ENCODE results near the gene ASTN1. TPM values are rescaled to one million over a fixed set of nuclear protein-coding genes. Genes with fewer than 3 reads are reported as not detected.

The ASTN1 gene
- total RNA-seq, 1 experiment from 2014 or later = not detected

- no peak overlapping the region for H3K9ac ChIP-seq (ENCODE audit: low read length)
- H3K36me3 ChIP-seq (ENCODE audit: low read depth, low read length) = no peaks in the 10 kb centered on the region
- POLR2A ChIA-PET (ENCODE audit: unreplicated experiment) = no interaction called here
- no peak overlapping the region for H2AFZ ChIP-seq (ENCODE audit: low read length)
- no peak overlapping the region for H3K27ac ChIP-seq (ENCODE audit: low read length)
- DNase-seq (no peak), ATAC-seq (no peak)
- peaks cover 15% of the 10 kb centered on the region for H3K4me1 ChIP-seq (ENCODE audit: insufficient read depth, low read length)
- intact Hi-C loops (cut with micrococcal nuclease) = no loop called here
- BruUV-seq (replicated peaks) = no TSS peak
- H3K4me3 ChIP-seq (ENCODE audit: low read length) = no peak overlapping the region
- no peaks in the 10 kb centered on the region for H4K20me1 ChIP-seq (ENCODE audit: low read length)
- CTCF ChIA-PET = no interaction called here
- no peaks in the 10 kb centered on the region for H3K9me3 ChIP-seq (ENCODE audit: low read length)
- H3K4me2 ChIP-seq (ENCODE audit: low read length) = no peak overlapping the region
- no peaks in the 10 kb centered on the region for H3K27me3 ChIP-seq (ENCODE audit: low read length)
- no peaks in the 10 kb centered on the region for H3K79me2 ChIP-seq (ENCODE audit: low read length)
- H3K9me2 ChIP-seq (replicated peaks; ENCODE audit: low read length) = no peaks in the 10 kb centered on the region
- no peaks in the 10 kb centered on the region for H3F3A ChIP-seq (ENCODE audit: low read length, unreplicated experiment)
- TF ChIP-seq EZH2phosphoT487 (IDR thresholded peaks at IDR 0.05; ENCODE audit: borderline replicate concordance, low read length) (no peak), EZH2 (IDR thresholded peaks at IDR 0.05; ENCODE audit: low read length, unreplicated experiment) (no peak), CTCF (conservative IDR thresholded peaks at IDR 0.05; ENCODE audit: low read depth, low read length) (no peak)
Measured at GRCh38 chr1:176993587-176993986, 170.9 kb downstream of the ASTN1 start.

GRCh38 chr1:176989754-176990153 is 174.8 kb downstream of the ASTN1 start:
- Histone ChIP-seq H3K4me1 (ENCODE audit: insufficient read depth, low read length) (peaks cover 18% of the 10 kb centered on the region), H3K4me2 (ENCODE audit: low read length) (no peak overlapping the region), H4K20me1 (ENCODE audit: low read length) (no peaks in the 10 kb centered on the region), H3K79me2 (ENCODE audit: low read length) (no peaks in the 10 kb centered on the region), H3K27me3 (ENCODE audit: low read length) (no peaks in the 10 kb centered on the region), H3K9me2 (replicated peaks; ENCODE audit: low read length) (no peaks in the 10 kb centered on the region), H3K9me3 (ENCODE audit: low read length) (no peaks in the 10 kb centered on the region), H3K27ac (ENCODE audit: low read length) (no peak overlapping the region), H3F3A (ENCODE audit: low read length, unreplicated experiment) (no peaks in the 10 kb centered on the region), H3K9ac (ENCODE audit: low read length) (no peak overlapping the region), H3K36me3 (ENCODE audit: low read depth, low read length) (no peaks in the 10 kb centered on the region), H3K4me3 (ENCODE audit: low read length) (no peak overlapping the region), H2AFZ (ENCODE audit: low read length) (no peak overlapping the region)
- intact Hi-C loops (cut with micrococcal nuclease) = no loop called here
- ATAC-seq (no peak), DNase-seq (no peak)
- TF ChIP-seq EZH2 (IDR thresholded peaks at IDR 0.05; ENCODE audit: low read length, unreplicated experiment) (no peak), EZH2phosphoT487 (IDR thresholded peaks at IDR 0.05; ENCODE audit: borderline replicate concordance, low read length) (no peak), CTCF (conservative IDR thresholded peaks at IDR 0.05; ENCODE audit: low read depth, low read length) (no peak)
- no TSS peak for BruUV-seq (replicated peaks)
- POLR2A ChIA-PET (ENCODE audit: unreplicated experiment) = no interaction called here
- CTCF ChIA-PET = no interaction called here

- no peak for TF ChIP-seq EZH2 (IDR thresholded peaks at IDR 0.05; ENCODE audit: low read length, unreplicated experiment)
- TF ChIP-seq EZH2phosphoT487 (IDR thresholded peaks at IDR 0.05; ENCODE audit: borderline replicate concordance, low read length) = no peak
- no peak for TF ChIP-seq CTCF (conservative IDR thresholded peaks at IDR 0.05; ENCODE audit: low read depth, low read length)
- no peaks in the 10 kb centered on the region for H3K9me3 ChIP-seq (ENCODE audit: low read length)
- DNase-seq = peak; percentile 54
- no peaks in the 10 kb centered on the region for H4K20me1 ChIP-seq (ENCODE audit: low read length)
- H3K36me3 ChIP-seq (ENCODE audit: low read depth, low read length) = no peaks in the 10 kb centered on the region
- no peaks in the 10 kb centered on the region for H3K27me3 ChIP-seq (ENCODE audit: low read length)
- no peaks in the 10 kb centered on the region for H3K79me2 ChIP-seq (ENCODE audit: low read length)
- H3F3A ChIP-seq (ENCODE audit: low read length, unreplicated experiment) = no peaks in the 10 kb centered on the region
- H2AFZ ChIP-seq (ENCODE audit: low read length) = no peak overlapping the region
- ChIA-PET POLR2A (ENCODE audit: unreplicated experiment) (no interaction called here), CTCF (no interaction called here)
- no peak overlapping the region for H3K4me2 ChIP-seq (ENCODE audit: low read length)
- H3K27ac ChIP-seq (ENCODE audit: low read length) = no peak overlapping the region
- no TSS peak for BruUV-seq (replicated peaks)
- H3K4me3 ChIP-seq (ENCODE audit: low read length) = no peak overlapping the region
- no peaks in the 10 kb centered on the region for H3K9me2 ChIP-seq (replicated peaks; ENCODE audit: low read length)
- peaks cover 16% of the 10 kb centered on the region; the same call in 1 of the 2 replicates for H3K4me1 ChIP-seq (ENCODE audit: insufficient read depth, low read length)
- ATAC-seq = no peak
- intact Hi-C loops (cut with micrococcal nuclease) = no loop called here
- H3K9ac ChIP-seq (ENCODE audit: low read length) = no peak overlapping the region
Measured at GRCh38 chr1:176989023-176989422, 175.5 kb downstream of the ASTN1 start.
